Right ventricle myocardium superior (tissue), 1 donor: Measurements from ENCODE around the gene FBXW11. TPM values are rescaled to one million over a fixed set of nuclear protein-coding genes. Genes with fewer than 3 reads are reported as not detected.
A peak's percentile ranks its signal among the peaks of the same experiment; 100 is the strongest.

Experiments used
- ATAC-seq: fragments of 200-7000 bp; cut with Tn5 transposase; one replicate; pipeline ENCODE4 v1.9.1; 2020; ENCODE audit warnings: mild to moderate bottlenecking; ENCODE audit not compliant: poor library complexity
- DNase-seq: peaks from one replicate; pipeline ENCODE4 v3.0.0-alpha.2; 2020
- intact Hi-C: fragments of 100-400 bp; cut with DNase I; formaldehyde crosslinking; loops from one replicate; pipeline ENCODE4 v1.11.2; 2022
- long read RNA-seq: library from polyadenylated mRNA; unstranded; transcript quantifications from one replicate; pipeline ENCODE4 v2.0.0, GENCODE V29; 2021
- total RNA-seq: library from RNA; stranded (reverse); fragmentation: NEBNext Ultra II Directional; extraction: Animal tissue kit (Norgen Biotek cat#: 25700); gene quantifications from one replicate; pipeline ENCODE4 v1.2.1, GENCODE V29; 2021
- donor health status: DM: no; HTN: yes; CAD: no; lungs with severe emphysema.

The FBXW11 gene
- total RNA-seq: 59.3 TPM
- long read RNA-seq, full-length matches to known transcripts: 24 of 33 reads
- long read RNA-seq, partial matches to known transcripts: 3 of 33 reads
- long read RNA-seq, other reads (novel, unspliced or antisense): 6 of 33 reads

DNA sequence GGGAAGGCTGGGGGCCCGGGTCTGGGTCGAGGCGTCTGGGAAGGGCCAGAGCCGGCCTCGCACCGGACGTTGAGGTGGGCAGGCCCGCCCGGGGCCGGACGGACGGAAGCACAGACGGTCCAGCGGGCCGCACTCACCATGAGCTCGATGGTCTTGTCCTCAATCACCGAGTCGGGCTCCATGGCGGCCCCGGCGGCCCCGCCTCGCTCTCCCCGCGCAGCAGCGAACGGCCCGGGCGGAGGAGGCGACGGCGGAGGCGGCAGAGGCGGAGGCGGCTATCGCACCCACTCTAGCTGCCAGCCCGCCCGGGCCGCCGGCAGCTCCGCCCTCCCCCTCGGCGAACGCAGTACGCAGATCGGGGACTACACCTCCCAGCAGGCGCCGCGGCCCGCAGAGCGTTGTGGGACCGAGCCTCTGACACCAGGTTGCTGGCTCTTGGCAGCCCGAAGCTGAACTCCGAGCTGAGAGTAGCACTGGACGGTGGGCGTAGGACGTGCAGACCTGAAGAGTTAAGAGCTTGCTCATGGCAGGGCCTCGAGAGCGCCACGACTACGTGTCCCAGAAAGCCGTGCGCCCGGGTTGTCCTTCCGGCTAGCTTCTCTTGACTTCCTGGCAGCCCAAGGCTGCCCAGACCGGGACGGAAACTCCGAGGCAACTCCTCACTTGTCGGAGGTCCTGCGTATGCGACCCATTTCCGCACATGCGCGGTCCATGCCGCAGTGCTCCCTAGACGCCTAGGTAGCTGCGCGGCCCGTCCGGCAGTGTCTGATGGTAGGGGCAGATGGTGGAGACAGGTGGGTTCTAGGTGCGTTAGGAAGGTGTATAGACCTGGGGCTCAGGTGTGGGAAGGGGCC, at the start of gene FBXW11:
Gene FBXW11 (minus strand): TSS at position 318 of the 854 bp plus-strand sequence. CDS start 136 bp downstream, at position 182.
- peak; percentile 98 for DNase-seq
- peak; percentile 96 for ATAC-seq
- intact Hi-C loops: no loop called here

DNA sequence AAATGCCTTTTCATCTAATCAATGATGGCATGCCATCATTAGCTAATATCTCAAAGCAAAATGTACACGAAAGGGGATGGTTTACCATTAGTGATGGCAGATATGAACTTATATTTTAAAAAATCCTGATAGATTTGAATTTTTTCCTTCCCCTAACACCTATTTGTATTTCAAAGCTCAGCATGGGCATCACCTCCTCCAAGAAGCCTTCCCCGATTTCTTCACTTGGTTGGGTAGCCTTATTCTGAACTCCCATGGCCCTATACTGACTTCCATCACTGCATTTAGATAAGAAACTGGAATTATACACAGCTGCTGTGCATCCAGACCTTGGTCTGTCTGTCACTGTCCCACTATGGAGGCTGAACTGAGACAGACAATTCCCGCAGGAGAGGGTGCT, 49.6 kb upstream of the FBXW11 start:
- no peak for DNase-seq
- ATAC-seq: no peak
- intact Hi-C loops: no loop called here

DNA sequence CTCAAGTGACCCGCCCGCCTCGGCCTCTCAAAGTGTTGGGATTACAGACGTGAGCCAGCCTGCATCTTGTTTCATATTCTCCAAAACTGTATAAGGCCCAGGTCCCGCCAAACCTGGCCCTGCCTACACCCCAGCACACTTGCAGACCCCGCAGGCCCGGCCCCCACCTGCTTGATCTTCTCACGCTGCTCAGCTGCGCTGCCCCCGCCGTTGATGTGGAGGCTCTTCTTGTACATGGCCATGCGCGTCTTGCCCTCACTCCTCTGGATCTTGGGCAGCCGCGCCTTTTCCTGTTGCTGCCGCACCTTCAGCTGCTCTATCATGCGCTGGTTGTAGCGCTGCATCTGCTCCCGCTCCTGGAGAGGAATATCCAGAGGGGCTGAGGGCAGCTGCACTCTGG, 49.0 kb upstream of the FBXW11 start:
- ATAC-seq (no peak), DNase-seq (no peak)
- intact Hi-C loops: no loop called here

DNA sequence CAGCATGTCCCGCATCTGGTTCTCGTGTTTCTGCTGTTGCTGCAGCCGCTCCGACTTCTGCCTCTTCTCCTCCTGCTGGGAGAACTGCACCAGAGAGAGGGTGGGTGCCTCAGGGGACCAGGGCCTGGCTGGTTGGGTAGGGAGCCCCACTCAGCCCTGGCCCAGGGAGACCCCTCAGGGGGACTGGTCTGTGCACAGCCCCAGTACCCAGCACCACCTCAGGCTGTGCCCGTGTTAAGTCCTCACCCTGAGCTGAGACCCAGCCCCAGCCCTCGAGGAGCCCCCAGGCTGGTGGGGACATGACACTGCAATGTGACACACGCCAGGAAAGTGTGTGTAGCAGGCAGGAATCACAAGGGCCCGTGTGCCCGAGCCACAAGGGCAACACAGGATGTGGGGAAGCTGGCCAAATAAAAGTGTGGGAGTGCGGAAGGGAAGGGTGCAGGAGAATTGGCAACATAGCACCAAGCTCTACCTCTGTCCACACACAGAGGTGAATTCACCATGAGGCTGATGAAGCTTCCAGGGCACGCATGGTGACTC, 48.2 kb upstream of the FBXW11 start:
- DNase-seq: no peak
- no peak for ATAC-seq
- intact Hi-C loops: no loop called here

DNA sequence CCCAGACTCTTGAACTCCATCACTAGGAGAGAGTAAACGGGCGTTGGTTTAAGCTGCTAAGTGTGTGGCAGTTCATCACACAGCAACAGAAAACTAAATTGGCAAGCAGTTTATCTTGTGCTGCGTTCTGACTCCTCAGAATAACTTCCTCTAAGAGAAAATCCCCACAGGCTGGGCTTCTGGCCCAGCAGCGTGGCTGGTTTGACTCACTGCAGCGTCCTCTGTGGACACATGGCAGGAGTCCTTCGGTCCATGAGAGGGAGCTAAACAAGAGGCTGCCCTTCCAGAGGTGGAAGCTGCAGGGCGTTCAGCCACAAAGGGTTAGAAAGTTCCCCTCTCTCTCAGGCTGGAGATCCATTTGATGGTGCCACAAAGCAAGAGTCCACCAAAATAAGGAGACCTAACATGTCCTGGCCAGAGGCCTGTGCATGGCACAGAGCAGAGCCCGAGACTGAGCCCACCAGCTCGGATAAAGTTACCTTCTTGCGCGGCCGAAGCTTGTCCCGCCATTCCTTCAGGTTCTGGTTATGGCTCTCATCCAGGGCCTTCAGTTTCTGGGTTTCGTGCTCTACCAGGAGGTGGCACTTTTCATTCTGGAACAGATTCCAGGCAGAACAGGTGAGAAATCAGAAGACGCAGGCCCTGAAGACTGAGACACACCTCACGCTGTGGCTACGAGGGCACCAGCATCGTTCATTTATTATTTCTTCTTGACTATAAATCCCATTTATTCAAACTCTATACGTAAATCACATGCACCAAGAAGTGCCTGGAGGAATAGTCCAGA, 46.2 kb upstream of the FBXW11 start:
- ATAC-seq (peak; percentile 96), DNase-seq (peak; percentile 86)
- intact Hi-C loops: no loop called here

DNA sequence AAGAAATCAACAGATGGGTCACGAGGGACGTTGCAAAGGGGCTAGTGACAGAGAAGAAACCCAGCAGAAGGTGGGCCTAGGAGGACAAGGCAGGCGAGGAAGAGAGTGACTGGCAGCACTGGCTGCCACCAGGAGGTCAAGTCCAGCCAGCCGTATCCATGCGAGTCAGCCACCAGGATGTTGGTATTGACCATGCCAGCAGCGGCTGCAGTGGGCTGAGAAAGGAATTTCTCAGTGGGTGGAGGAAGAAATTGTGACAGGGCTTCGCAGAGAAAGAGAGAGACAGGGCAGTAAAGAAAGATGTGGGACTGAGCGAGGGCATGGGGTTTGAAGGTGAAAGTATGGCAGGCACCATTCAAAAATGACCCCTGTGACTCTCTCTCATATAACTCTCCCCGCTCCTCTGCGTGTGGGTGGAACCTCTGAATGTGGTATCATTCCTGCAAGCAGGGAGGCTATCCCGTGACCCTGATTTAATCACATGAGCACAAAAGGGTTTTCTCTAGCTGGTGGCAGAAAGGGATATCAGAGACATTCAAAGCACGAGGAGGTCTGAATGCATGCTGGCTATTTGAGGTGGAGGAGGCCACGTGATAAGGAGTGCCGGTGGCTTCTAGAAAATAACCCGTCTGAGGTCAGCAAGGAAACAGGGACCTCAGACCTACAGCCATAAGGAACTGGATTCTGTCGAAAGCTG, 45.4 kb upstream of the FBXW11 start:
- ATAC-seq: peak; percentile 11
- intact Hi-C loops: no loop called here
- no peak for DNase-seq

DNA sequence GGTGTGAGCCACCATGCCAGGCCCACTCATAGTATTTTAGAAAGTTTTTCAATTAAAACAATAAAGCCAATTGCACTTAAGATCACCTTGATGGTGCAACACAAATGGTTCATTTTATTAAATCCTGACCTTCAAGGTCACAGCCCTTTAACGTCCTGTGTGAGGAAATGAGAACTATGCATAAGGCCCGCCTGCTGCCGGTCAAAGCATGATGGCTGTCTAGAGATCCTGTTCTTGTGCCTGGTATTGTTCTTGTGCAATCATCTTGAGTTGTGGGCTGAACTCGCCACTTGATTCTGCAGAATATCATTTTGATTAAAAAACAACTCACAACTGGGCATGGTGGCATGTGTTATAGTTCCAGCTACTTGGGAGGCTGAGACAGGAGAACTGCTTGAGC, 43.6 kb upstream of the FBXW11 start:
- ATAC-seq: no peak
- no peak for DNase-seq
- intact Hi-C loops: no loop called here

DNA sequence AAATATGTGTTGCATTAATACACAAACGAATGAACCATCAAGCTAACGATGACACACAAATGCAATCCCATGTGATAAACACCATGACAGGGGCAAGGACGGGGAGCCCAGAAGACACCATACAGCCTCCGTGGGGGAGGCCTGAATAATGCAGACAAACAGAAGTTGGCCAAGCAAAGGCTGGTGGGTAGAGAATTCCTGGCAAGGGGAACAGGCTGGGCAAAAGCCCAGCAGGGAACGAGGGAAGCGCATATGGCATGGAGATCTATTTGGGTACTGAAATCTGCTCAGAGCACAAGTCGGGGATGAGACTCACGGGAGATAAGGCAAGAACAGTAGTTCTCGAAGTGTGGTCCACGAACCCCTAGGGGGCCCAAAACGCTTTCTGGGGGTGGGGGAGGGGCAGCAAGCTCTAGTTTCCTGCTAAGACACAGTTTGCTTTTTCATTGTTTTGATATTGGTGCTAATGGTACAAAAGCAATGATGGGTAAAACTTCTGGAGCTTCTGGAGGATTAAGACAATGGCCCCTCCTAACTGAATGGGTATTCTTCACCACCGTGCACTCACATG, 42.9 kb upstream of the FBXW11 start:
- DNase-seq (no peak), ATAC-seq (no peak)
- intact Hi-C loops: loop anchor here (10.0 kb wide), 1 partner anchor 635 kb away; the partner anchor contains the start of gene FGF18

DNA sequence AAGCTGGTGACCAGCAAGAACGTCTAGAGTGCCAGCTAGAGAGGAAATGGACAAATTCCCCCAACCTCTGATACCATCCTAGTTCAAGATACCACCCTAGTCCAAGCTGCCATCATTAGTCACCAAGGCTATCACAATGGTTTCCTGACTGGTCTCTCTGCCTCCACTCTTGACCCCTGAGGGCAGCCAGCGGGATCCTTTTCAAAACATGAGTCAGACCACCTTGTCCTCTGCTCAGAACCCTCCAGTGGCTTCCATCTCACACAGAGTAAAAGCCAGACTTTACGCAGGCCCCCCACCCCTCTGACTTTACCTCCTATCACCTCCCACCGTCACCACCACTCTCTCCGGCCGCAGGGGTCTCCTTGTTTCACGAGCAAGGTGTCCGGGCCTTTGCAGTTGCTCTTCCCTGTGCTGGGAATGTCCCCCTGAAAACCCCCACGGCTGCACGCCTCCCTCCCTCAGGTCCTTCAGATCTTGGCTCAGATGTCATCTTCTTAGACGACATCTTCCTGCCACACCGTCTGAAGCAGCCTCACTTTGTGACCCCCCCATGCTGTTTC, 42.2 kb upstream of the FBXW11 start:
- intact Hi-C loops: loop anchor here (10.0 kb wide), 1 partner anchor 634 kb away; the partner anchor contains the start of gene FGF18
- DNase-seq: no peak
- ATAC-seq: no peak

DNA sequence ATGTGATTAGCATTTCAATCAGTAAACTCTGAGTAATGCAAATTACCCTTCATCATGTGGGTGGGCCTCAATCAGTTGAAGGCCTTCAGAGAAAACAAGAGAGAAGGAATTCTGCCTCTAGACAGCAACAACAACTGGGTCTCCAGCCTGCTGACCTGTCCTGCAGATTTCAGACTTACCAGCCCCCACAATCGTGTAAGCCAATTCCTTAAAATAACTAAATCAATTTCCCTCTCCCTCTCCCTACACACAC, 41.7 kb upstream of the FBXW11 start:
- intact Hi-C loops: loop anchor here (10.0 kb wide), 1 partner anchor 633 kb away; the partner anchor contains the start of gene FGF18
- ATAC-seq: no peak
- DNase-seq: no peak

DNA sequence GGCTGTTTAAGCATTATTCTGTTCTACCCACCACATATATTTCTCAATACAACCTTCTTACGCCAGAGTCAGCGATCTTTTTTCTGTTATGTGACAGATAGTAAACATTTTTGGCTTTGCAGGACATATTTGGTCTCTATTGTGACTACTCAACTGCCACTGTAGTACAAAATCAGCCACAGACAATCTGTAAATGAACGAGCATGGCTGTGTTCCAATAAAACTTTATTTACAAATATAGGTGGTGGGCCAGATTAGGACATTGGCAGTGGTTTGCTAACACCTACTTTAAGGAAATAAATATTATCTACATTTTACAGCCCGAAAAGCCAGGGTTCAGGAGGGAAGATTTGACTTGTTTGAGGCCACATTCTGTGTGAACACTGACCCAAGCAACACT, 40.2 kb upstream of the FBXW11 start:
- ATAC-seq (no peak), DNase-seq (no peak)
- intact Hi-C loops: loop anchor here (10.0 kb wide), 1 partner anchor 632 kb away; the partner anchor contains the start of gene FGF18

DNA sequence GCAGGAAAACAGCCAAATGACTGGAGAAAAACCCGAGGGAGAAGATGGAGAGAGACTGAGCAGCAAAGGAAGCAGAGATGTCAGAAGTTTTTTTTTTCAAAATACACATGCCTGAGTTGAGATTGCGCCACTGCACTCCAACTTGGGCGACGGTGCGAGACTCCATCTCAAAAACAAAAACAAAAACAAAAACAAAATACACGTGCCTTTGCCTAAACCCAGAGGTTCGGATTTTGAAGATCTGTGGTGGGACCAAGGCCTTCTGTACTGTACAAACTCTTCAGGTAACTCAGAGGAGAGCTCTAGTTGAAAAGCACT, 38.8 kb upstream of the FBXW11 start:
- ATAC-seq: no peak
- DNase-seq: no peak
- intact Hi-C loops: loop anchor here (10.0 kb wide), 1 partner anchor 630 kb away; the partner anchor contains the start of gene FGF18

DNA sequence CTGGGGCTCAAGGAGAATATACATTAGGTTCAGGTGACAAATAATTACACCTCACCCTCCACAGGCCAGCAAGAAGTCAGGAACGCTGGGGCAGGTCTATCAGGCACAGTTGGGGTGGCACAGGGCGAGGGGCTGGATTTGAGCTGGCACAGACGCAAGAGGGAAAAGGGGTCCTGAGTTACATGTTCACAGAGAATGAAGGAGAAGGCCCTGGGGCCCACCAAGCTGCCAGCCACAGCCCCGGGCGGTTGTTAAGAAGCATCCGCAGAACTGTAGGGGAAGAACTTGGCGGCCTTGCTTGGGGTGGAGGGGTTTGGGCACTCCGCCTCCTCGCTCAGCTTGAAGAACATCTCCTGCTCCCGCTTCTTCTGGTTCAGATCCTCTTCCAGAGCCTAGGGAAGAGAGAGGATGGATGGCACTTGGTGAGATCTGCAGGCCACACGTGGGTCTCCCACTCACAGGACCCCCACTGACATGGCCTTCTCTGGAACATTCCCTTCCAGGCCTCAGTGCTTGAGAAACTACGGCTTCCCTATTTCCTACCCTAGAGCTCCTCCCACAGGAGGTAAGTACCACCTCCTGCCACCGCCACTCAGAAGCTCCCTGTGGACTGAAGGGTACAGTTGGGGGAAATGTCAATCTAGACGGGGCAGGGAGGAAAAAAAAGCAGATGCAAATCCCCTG, 38.3 kb upstream of the FBXW11 start:
- no peak for DNase-seq

DNA sequence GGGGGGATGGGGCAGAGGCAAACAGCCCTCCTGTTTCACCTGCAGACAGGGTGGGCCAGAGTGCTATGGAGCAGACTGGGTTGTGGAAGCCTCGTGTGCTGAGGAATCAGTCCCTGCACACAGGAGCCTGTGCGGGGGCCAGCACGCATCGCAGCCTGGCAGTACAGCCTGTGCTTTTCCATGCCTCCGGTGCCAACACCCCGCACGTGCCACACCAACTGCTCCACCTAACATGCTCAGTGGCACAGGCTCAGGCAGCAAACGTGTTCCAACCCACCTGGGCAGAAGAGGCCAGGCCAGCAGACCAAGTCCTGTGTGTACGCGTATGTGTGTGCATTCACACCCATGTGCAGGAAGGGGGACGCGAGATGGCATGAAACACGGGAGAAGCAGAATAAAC, 37.4 kb upstream of the FBXW11 start:
- no peak for ATAC-seq
- intact Hi-C loops: loop anchor here (10.0 kb wide), 1 partner anchor 629 kb away; the partner anchor contains the start of gene FGF18
- no peak for DNase-seq

More for the DNA sequence above, 38.3 kb upstream of the FBXW11 start:
- intact Hi-C loops: loop anchor here (10.0 kb wide), 1 partner anchor 630 kb away; the partner anchor contains the start of gene FGF18
- no peak for ATAC-seq

DNA sequence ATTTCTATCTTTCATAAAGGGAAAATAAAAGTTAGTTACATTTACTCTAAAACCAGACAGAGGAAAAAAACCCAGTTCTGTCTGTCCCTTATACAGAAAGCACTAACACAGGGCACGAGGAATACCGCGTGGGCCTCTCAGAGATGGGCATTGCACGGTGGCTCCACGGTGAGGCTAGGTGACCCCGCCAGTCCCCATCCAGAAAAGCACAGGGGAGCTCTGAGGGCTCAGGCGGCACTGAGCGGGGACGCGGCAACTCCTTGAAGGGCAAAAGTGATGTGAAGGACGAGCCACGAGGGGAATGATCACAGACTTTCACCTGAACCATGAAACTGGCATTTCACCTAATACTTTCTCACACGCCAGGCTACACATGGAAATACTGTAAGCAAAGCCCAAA, 35.7 kb upstream of the FBXW11 start:
- no peak for ATAC-seq
- intact Hi-C loops: loop anchor here (10.0 kb wide), 1 partner anchor 627 kb away; the partner anchor contains the start of gene FGF18

DNA sequence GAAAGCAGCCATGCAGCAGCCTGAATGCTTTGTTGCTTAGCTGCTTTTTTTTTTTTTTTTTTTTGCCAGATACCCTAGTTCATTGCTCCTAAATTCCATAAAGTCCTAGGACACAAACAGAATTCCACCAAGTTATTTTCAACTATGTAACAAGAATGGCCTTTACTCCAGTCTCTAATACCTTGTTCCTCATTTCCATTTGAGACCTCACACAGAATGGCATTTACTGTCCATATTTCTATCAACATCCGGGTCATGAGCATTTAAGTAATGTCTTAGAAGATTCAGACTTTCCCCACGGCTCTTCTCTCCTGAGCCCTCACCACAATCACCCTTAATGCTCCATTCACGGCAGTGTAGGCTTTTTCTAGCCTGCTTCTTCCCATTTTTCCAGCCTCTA, 31.7 kb upstream of the FBXW11 start:
- no peak for ATAC-seq
- intact Hi-C loops: no loop called here

More for the DNA sequence above, 35.7 kb upstream of the FBXW11 start:
- DNase-seq: no peak

DNA sequence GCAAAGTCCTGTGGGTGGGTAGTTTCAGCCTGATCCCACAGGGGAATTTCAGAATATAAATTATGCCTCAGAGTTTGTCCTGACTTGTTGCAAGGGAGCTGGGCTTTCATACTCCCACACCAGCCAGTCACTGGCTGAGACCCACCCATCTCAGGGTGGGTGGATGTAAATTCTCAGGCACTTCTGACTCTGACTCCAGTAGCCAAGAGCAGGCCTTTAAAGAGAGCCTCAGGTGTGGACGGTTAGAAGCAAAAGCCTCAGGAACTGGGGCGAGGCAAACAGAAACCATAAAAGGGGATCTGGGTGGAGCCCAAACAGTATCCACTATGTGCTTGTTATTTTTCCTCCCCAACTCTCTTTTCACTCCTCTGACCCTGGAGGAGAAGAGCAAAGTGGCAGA, 28.6 kb upstream of the FBXW11 start:
- ATAC-seq (no peak), DNase-seq (no peak)
- intact Hi-C loops: no loop called here

More for the DNA sequence above, 31.7 kb upstream of the FBXW11 start:
- DNase-seq: no peak
